ENCODE results near the gene UTP25.

Gene UTP25

DNA sequence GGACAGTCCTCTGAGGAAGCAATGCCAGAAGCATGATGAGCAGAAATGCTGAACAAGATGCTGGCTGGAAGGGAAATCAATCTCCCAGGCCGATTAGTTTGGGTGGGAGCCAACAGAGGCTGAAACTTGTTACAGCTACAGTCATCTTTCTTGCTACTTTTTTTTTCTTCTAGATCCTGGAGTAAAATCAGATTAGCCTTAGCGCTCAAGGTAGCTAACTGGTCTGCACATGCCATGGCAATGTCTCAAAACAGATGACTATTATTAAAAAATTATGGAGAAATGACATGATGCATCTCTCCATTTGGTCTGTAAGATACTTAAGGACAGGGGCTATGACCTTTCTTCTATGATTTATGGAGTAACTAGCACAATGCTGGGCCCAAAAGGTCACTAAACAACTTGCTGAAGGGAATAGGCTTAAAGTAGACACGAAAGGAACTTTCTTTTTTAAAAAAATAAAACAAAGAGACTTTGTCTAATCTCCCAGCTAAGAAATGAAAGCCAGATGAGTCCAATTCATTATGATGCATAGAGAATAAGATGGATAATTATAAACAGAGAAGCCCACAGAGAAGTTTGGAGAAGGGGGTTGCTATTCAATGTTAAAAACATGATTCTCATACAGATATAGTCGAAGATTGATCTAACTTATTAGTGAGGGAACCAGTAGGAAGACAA lies 42.5 kb downstream of the UTP25 start:
- DNase-seq (ENCODE audit: low read depth), result no peak
- TF ChIP-seq, protein P1, sequence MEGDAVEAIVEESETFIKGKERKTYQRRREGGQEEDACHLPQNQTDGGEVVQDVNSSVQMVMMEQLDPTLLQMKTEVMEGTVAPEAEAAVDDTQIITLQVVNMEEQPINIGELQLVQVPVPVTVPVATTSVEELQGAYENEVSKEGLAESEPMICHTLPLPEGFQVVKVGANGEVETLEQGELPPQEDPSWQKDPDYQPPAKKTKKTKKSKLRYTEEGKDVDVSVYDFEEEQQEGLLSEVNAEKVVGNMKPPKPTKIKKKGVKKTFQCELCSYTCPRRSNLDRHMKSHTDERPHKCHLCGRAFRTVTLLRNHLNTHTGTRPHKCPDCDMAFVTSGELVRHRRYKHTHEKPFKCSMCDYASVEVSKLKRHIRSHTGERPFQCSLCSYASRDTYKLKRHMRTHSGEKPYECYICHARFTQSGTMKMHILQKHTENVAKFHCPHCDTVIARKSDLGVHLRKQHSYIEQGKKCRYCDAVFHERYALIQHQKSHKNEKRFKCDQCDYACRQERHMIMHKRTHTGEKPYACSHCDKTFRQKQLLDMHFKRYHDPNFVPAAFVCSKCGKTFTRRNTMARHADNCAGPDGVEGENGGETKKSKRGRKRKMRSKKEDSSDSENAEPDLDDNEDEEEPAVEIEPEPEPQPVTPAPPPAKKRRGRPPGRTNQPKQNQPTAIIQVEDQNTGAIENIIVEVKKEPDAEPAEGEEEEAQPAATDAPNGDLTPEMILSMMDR (IDR thresholded peaks at IDR 0.05; ENCODE audit: low read length, missing control alignments), result no peak

DNA sequence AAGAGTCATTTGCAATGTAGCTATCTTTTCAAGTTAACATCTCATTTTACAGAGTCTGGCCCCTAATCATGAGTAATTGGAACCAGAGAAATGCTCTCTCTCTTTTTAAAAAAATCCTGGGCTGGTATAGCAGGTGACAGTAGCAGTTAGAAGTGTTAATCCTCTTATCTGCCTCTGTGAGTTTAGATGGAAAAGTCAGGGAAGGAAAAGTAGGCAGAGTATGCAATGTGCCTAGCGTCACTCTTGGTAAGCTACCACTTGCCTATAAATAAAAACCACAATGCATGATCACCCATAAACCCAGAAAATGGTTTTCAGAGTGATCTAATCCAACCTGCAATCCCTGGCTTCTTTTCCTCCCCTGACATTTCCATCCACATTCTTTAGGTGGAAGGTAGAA lies 43.2 kb downstream of the UTP25 start:
- H3K4me3 ChIP-seq (replicated peaks; ENCODE audit: low read depth, low read length), result no peak overlapping the region
- DNase-seq (ENCODE audit: low read depth), result no peak
- TF ChIP-seq, protein P1 (IDR thresholded peaks at IDR 0.05; ENCODE audit: low read length, missing control alignments), result no peak

More for the DNA sequence above, 42.5 kb downstream of the UTP25 start:
- H3K4me3 ChIP-seq (replicated peaks; ENCODE audit: low read depth, low read length), result no peak overlapping the region

DNA sequence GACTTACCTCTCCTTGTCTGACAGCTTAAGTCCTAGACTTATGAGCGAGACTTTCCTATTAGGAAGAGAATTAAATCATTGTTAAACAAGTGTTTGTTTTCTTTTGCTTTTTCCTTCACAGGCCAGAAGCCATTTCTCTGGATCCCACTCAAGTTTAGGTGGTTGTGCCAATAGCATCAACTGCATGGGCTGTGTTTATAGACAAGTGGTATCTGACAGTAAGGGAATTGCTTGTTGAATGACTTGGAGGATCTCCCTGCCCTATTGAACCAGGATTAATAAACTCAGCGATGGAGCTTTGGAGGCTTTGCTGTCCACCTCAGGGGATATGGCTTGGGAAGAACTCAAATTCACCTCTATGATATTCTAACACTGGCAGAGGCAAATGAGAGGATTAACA lies 43.7 kb downstream of the UTP25 start:
- H3K4me3 ChIP-seq (replicated peaks; ENCODE audit: low read depth, low read length), result no peak overlapping the region
- no peak for DNase-seq (ENCODE audit: low read depth)
- TF ChIP-seq, protein P1 (IDR thresholded peaks at IDR 0.05; ENCODE audit: low read length, missing control alignments), result no peak

DNA sequence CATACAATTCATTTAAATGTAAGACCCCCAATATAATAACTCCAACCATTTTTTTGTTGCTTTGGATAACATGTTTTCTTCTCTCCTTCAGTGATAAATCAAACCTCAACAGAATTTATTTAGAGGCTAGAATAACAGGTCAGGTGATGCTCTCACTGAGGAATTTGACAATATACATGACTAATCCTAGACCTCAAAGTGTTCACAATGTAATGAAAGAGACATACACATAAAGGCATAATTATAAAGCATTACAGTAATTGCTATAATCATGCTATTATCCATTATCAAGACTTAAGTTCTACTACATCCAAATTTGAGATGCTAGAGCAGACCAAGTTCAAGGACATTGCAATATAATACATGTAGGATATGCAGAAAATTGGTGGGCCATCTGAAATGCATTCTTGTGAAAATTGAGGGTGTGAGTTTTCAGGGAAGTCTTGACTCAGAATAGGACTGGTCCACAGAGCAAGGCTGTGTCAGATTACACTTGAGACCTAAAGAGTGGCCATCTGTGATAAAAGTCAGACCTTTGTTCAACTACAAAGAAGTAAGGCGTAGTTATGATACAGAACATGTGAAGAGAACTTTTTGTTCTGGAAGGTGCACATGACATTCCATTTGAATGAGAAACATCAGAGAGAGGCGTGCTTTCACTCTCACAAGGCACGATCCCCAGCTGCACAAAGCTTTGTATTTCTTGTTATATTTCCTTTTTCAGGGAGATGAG lies 45.5 kb downstream of the UTP25 start:
- peak; percentile 78 for DNase-seq (ENCODE audit: low read depth)
- TF ChIP-seq, protein P1 (IDR thresholded peaks at IDR 0.05; ENCODE audit: low read length, missing control alignments), result no peak
- no peak overlapping the region for H3K4me3 ChIP-seq (replicated peaks; ENCODE audit: low read depth, low read length)

DNA sequence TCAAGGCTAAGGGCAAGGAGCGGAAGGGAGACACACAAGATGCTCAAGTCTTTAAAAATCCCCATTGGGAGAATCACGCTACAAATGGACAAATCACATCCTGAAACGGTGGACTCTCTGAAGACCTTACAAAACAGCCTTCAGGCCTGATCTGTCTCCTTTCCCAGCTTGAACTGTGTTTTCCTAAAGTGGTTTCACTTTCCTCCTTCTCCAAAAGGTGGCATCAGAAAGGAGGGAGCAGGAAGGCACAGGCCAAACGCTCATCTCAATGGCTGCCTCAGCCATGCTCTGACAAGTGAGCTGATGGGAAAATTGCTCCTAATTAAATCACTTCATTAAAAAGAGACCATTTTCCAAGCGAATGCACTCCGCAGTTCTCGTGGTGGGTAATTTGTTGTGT lies 47.7 kb downstream of the UTP25 start:
- no peak overlapping the region for H3K4me3 ChIP-seq (replicated peaks; ENCODE audit: low read depth, low read length)
- peak; percentile 77 for DNase-seq (ENCODE audit: low read depth)
- TF ChIP-seq, protein P1 (IDR thresholded peaks at IDR 0.05; ENCODE audit: low read length, missing control alignments), result peak; percentile 65

DNA sequence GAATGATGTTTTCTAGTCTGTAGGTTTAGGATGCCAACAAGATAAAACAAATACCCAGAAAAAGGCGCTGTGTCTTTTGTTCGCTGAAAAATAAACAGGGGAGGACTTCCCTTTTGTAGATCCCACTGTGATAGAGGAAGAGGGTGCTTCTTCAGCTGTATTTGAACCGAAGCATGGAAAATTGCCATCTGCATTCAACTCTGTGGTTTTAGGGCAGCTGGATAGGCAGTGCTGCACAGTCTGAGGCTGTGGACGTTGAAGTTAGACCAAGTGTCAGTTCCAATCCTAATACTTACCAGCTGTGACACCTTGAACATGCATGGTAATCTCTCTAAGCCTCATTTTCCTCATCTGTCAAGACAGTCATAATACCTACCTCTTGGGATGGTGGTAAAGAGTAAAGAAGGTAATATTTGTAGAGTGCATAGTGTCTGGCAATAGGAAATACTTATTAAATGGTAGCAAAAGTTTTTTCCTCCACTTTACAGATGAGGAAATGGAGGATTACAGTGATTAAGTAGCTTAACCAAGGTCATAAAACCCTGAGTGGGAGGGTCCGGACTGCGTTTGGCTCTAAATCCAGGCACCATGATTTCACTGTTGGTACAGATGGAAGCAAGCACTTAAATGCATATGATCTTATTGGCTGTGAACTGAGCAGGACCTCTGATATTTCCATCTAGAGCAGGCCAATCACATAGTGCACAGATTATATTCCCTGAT lies 48.5 kb downstream of the UTP25 start:
- DNase-seq (ENCODE audit: low read depth), result no peak
- TF ChIP-seq, protein P1 (IDR thresholded peaks at IDR 0.05; ENCODE audit: low read length, missing control alignments), result no peak
- no peak overlapping the region for H3K4me3 ChIP-seq (replicated peaks; ENCODE audit: low read depth, low read length)
